Activated T-helper 1 cell treated with anti-CD3 and anti-CD28 coated beads, Interleukin-12 subunit alpha, Interleukin-12 subunit beta, Interleukin-2, Interleukin-4 antibody, amounts not matched to agents 30 ng/mL and 10 ng/mL and 1 ng/mL, durations not matched to agents 14 hours and 24 hours and 36 hours (primary cell): ENCODE measurements around the gene EWSR1. TPM values are rescaled to one million over a fixed set of nuclear protein-coding genes. Genes with fewer than 3 reads are reported as not detected.

ENCODE experiments used
- DNase-seq: peaks from one replicate; pipeline ENCODE4 v3.0.0; 2021; ENCODE audit warnings: low spot score
- H3K27ac Mint-ChIP-seq: one replicate; pipeline ENCODE4 v1.8.0; 2021; ENCODE audit warnings: mild to moderate bottlenecking, mixed read lengths
- H3K27me3 Mint-ChIP-seq: one replicate; pipeline ENCODE4 v1.8.0; 2022; ENCODE audit warnings: mild to moderate bottlenecking, moderate library complexity, mixed read lengths; ENCODE audit not compliant: insufficient read depth
- H3K36me3 Mint-ChIP-seq: one replicate; pipeline ENCODE4 v1.8.0; 2021; ENCODE audit warnings: low read depth, mixed read lengths
- H3K4me1 Mint-ChIP-seq: one replicate; pipeline ENCODE4 v1.8.0; 2021; ENCODE audit warnings: low read depth, mixed read lengths
- H3K4me3 Mint-ChIP-seq: one replicate; pipeline ENCODE4 v1.8.0; 2021; ENCODE audit warnings: mild to moderate bottlenecking, moderate library complexity, mixed read lengths
- H3K9me3 Mint-ChIP-seq: one replicate; pipeline ENCODE4 v1.8.0; 2021; ENCODE audit warnings: mixed read lengths
- intact Hi-C: fragments of 100-400 bp; cut with micrococcal nuclease; formaldehyde crosslinking; loops from one replicate; pipeline ENCODE4 v1.15.1; 2024
- total RNA-seq: library from RNA; stranded (reverse); gene quantifications from 2 replicates; pipeline ENCODE4 v1.2.3, GENCODE V29; 2022

EWSR1 gene
- total RNA-seq, 1 donor from 2014 or later: 454 TPM

GRCh38 chr22:29327089-29327764, 59.2 kb downstream of the EWSR1 start:
- Mint-ChIP-seq H3K36me3 (peaks cover 6% of the 10 kb centered on the region), H3K9me3 (no peaks in the 10 kb centered on the region), H3K4me1 (no peaks in the 10 kb centered on the region), H3K27ac (no peak overlapping the region), H3K27me3 (no peaks in the 10 kb centered on the region), H3K4me3 (no peak overlapping the region)
- intact Hi-C loops: no loop called here
- no peak for DNase-seq

- Mint-ChIP-seq H3K36me3 (peaks cover 6% of the 10 kb centered on the region), H3K27ac (no peak overlapping the region), H3K4me1 (no peaks in the 10 kb centered on the region), H3K27me3 (no peaks in the 10 kb centered on the region), H3K9me3 (no peaks in the 10 kb centered on the region), H3K4me3 (no peak overlapping the region)
- intact Hi-C loops: no loop called here
- DNase-seq: no peak
These were observed 60.0 kb downstream of the EWSR1 start for GRCh38 chr22:29328055-29328454.

GRCh38 chr22:29328566-29329500, 60.8 kb downstream of the EWSR1 start:
- Mint-ChIP-seq H3K27me3 (no peaks in the 10 kb centered on the region), H3K36me3 (peaks cover 10% of the 10 kb centered on the region), H3K27ac (no peak overlapping the region), H3K9me3 (no peaks in the 10 kb centered on the region), H3K4me1 (no peaks in the 10 kb centered on the region), H3K4me3 (no peak overlapping the region)
- intact Hi-C loops: no loop called here
- no peak for DNase-seq

- Mint-ChIP-seq H3K27ac (no peak overlapping the region), H3K4me1 (no peaks in the 10 kb centered on the region), H3K9me3 (no peaks in the 10 kb centered on the region)
These were observed 61.5 kb downstream of the EWSR1 start for GRCh38 chr22:29329581-29329980.

GRCh38 chr22:29330291-29330690, 62.2 kb downstream of the EWSR1 start:
- H3K4me3 Mint-ChIP-seq: no peak overlapping the region
- H3K4me1 Mint-ChIP-seq: no peaks in the 10 kb centered on the region
- H3K27ac Mint-ChIP-seq: no peak overlapping the region
- no peaks in the 10 kb centered on the region for H3K27me3 Mint-ChIP-seq
- H3K36me3 Mint-ChIP-seq: peaks cover 10% of the 10 kb centered on the region
- intact Hi-C loops: no loop called here
- no peaks in the 10 kb centered on the region for H3K9me3 Mint-ChIP-seq
- DNase-seq: no peak

More at GRCh38 chr22:29329581-29329980, 61.5 kb downstream of the EWSR1 start:
- no peak for DNase-seq
- intact Hi-C loops: no loop called here
- H3K27me3 Mint-ChIP-seq: no peaks in the 10 kb centered on the region
- no peak overlapping the region for H3K4me3 Mint-ChIP-seq
- peaks cover 10% of the 10 kb centered on the region for H3K36me3 Mint-ChIP-seq

- intact Hi-C loops: no loop called here
- H3K36me3 Mint-ChIP-seq: peaks cover 11% of the 10 kb centered on the region
These were observed 62.7 kb downstream of the EWSR1 start for GRCh38 chr22:29330753-29331152.

GRCh38 chr22:29331213-29331612, 63.1 kb downstream of the EWSR1 start:
- Mint-ChIP-seq H3K36me3 (peaks cover 12% of the 10 kb centered on the region), H3K27me3 (no peaks in the 10 kb centered on the region), H3K27ac (no peak overlapping the region), H3K4me3 (no peak overlapping the region), H3K4me1 (no peaks in the 10 kb centered on the region), H3K9me3 (no peaks in the 10 kb centered on the region)
- intact Hi-C loops: no loop called here
- DNase-seq: no peak

More at GRCh38 chr22:29330753-29331152, 62.7 kb downstream of the EWSR1 start:
- no peaks in the 10 kb centered on the region for H3K27me3 Mint-ChIP-seq
- no peaks in the 10 kb centered on the region for H3K9me3 Mint-ChIP-seq
- H3K4me3 Mint-ChIP-seq: no peak overlapping the region
- no peak for DNase-seq
- no peaks in the 10 kb centered on the region for H3K4me1 Mint-ChIP-seq
- H3K27ac Mint-ChIP-seq: no peak overlapping the region

- no peak overlapping the region for H3K27ac Mint-ChIP-seq
These were observed 63.7 kb downstream of the EWSR1 start for GRCh38 chr22:29331658-29332300.

GRCh38 chr22:29332886-29333496, 64.9 kb downstream of the EWSR1 start:
- DNase-seq: no peak
- Mint-ChIP-seq H3K36me3 (peaks cover 15% of the 10 kb centered on the region), H3K27ac (no peak overlapping the region), H3K9me3 (no peaks in the 10 kb centered on the region), H3K4me3 (no peak overlapping the region), H3K27me3 (no peaks in the 10 kb centered on the region), H3K4me1 (no peaks in the 10 kb centered on the region)
- intact Hi-C loops: no loop called here

More at GRCh38 chr22:29331658-29332300, 63.7 kb downstream of the EWSR1 start:
- intact Hi-C loops: no loop called here
- no peaks in the 10 kb centered on the region for H3K27me3 Mint-ChIP-seq
- DNase-seq: no peak
- no peaks in the 10 kb centered on the region for H3K4me1 Mint-ChIP-seq
- H3K4me3 Mint-ChIP-seq: no peak overlapping the region
- no peaks in the 10 kb centered on the region for H3K9me3 Mint-ChIP-seq
- peaks cover 14% of the 10 kb centered on the region for H3K36me3 Mint-ChIP-seq

- Mint-ChIP-seq H3K36me3 (peaks cover 23% of the 10 kb centered on the region), H3K4me3 (no peak overlapping the region), H3K9me3 (no peaks in the 10 kb centered on the region), H3K27ac (no peak overlapping the region), H3K4me1 (no peaks in the 10 kb centered on the region), H3K27me3 (no peaks in the 10 kb centered on the region)
- intact Hi-C loops: no loop called here
- DNase-seq: no peak
These were observed 66.1 kb downstream of the EWSR1 start for GRCh38 chr22:29334148-29334547.

GRCh38 chr22:29334696-29335344, 66.8 kb downstream of the EWSR1 start:
- Mint-ChIP-seq H3K27me3 (no peaks in the 10 kb centered on the region), H3K4me3 (no peak overlapping the region), H3K36me3 (peaks cover 25% of the 10 kb centered on the region), H3K27ac (no peak overlapping the region), H3K9me3 (no peaks in the 10 kb centered on the region), H3K4me1 (no peaks in the 10 kb centered on the region)
- DNase-seq: no peak
- intact Hi-C loops: no loop called here

- no peaks in the 10 kb centered on the region for H3K9me3 Mint-ChIP-seq
- no peaks in the 10 kb centered on the region for H3K4me1 Mint-ChIP-seq
- no peak overlapping the region for H3K4me3 Mint-ChIP-seq
- no peaks in the 10 kb centered on the region for H3K27me3 Mint-ChIP-seq
- H3K36me3 Mint-ChIP-seq: peaks cover 25% of the 10 kb centered on the region
- DNase-seq: no peak
- intact Hi-C loops: no loop called here
- no peak overlapping the region for H3K27ac Mint-ChIP-seq
These were observed 67.6 kb downstream of the EWSR1 start for GRCh38 chr22:29335656-29336055.
